Left lung (tissue), 10 donors: ENCODE results near the gene GRIN3B. TPM values are rescaled to one million over a fixed set of nuclear protein-coding genes. Genes with fewer than 3 reads are reported as not detected.
"Not testable (repeated sequence)": the region's sequence is repeated elsewhere in the genome, so short reads cannot be mapped to it uniquely, and the experiment has no call there.

Experiments used
- ATAC-seq: fragments of 200-7000 bp; cut with Tn5 transposase; one replicate; pipeline ENCODE4 v1.9.1; 2020; ENCODE audit warnings: moderate library complexity
- DNase-seq, 4 donors: peaks; one replicate each; pipeline ENCODE4 v3.0.0-alpha.2; 2013 to 2020
- H3K27ac ChIP-seq, 2 donors: fragments of 200-600 bp; sonication (generic) in 1 of 2; one replicate each; pipeline versions ENCODE4 v1.5.0 to v1.8.0; 2020 to 2021
- H3K27me3 ChIP-seq, 2 donors: fragments of 200-600 bp; sonication (generic) in 1 of 2; one replicate each; pipeline versions ENCODE4 v1.5.0 to v1.8.0; 2020 to 2021
- H3K36me3 ChIP-seq, 2 donors: fragments of 200-600 bp; sonication (generic) in 1 of 2; one replicate each; pipeline versions ENCODE4 v1.5.0 to v1.8.0; 2020 to 2021
- H3K4me1 ChIP-seq, 2 donors: fragments of 200-600 bp; one replicate each; pipeline ENCODE4 v1.8.0; 2021
- H3K4me3 ChIP-seq, 2 donors: fragments of 200-600 bp; sonication (generic) in 1 of 2; one replicate each; pipeline versions ENCODE4 v1.5.0 to v1.8.0; 2020 to 2021; ENCODE audit warnings: mild to moderate bottlenecking in 1 of 2
- H3K9me3 ChIP-seq, 2 donors: fragments of 200-600 bp; sonication (generic) in 1 of 2; one replicate each; pipeline versions ENCODE4 v1.5.0 to v1.8.0; 2020 to 2021
- intact Hi-C, 2 donors: fragments of 100-400 bp; cut with DNase I; formaldehyde crosslinking; loops; one replicate each; pipeline versions ENCODE4 v1.11.2 to v1.14.2; 2022
- polyA plus RNA-seq, 6 donors: library from polyadenylated mRNA; unstranded; fragments of 120-200 nt; gene quantifications; one replicate each; pipeline ENCODE4 v1.2.1, GENCODE V29; 2013; ENCODE audit not compliant: insufficient read length in 6 of 6
- total RNA-seq, 2 donors: library from RNA; stranded (reverse); fragmentation: NEBNext Ultra II Directional; extraction: Animal tissue kit (Norgen Biotek cat#: 25700); gene quantifications; one replicate each; pipeline ENCODE4 v1.2.1, GENCODE V29; 2021
- TF ChIP-seq, protein P1 (sequence below), 2 donors: fragments of 200-600 bp; sonication (generic) in 1 of 2; IDR thresholded peaks; one replicate each; pipeline versions ENCODE4 v1.5.0 to v1.8.0; 2021; ENCODE audit warnings: antibody characterized with exemption in 2 of 2
- donor health status: DM: no; HTN: yes; CAD: no.
- donor health status: DM: no; HTN: no; CAD: no.

GRIN3B gene
- total and polyA plus RNA-seq, 8 donors: 0.37 to 2.7 (median 0.60) TPM; not detected in 1

- H3K4me1 ChIP-seq: peaks cover 49 to 72% of the 10 kb centered on the region in 2 donors
- H3K4me3 ChIP-seq: no peak overlapping the region
- DNase-seq: no peak
- H3K9me3 ChIP-seq: no peaks in the 10 kb centered on the region
- intact Hi-C loops: no loop called here
- no peaks in the 10 kb centered on the region for H3K27me3 ChIP-seq
- H3K27ac ChIP-seq: no peak overlapping the region
- peaks cover 0 to 32% of the 10 kb centered on the region in 2 donors for H3K36me3 ChIP-seq
- TF ChIP-seq, protein P1, sequence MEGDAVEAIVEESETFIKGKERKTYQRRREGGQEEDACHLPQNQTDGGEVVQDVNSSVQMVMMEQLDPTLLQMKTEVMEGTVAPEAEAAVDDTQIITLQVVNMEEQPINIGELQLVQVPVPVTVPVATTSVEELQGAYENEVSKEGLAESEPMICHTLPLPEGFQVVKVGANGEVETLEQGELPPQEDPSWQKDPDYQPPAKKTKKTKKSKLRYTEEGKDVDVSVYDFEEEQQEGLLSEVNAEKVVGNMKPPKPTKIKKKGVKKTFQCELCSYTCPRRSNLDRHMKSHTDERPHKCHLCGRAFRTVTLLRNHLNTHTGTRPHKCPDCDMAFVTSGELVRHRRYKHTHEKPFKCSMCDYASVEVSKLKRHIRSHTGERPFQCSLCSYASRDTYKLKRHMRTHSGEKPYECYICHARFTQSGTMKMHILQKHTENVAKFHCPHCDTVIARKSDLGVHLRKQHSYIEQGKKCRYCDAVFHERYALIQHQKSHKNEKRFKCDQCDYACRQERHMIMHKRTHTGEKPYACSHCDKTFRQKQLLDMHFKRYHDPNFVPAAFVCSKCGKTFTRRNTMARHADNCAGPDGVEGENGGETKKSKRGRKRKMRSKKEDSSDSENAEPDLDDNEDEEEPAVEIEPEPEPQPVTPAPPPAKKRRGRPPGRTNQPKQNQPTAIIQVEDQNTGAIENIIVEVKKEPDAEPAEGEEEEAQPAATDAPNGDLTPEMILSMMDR (IDR thresholded peaks at IDR 0.05): no peak
- ATAC-seq: no peak
Measured at GRCh38 chr19:1018393-1018792, 18.2 kb downstream of the GRIN3B start.

DNA sequence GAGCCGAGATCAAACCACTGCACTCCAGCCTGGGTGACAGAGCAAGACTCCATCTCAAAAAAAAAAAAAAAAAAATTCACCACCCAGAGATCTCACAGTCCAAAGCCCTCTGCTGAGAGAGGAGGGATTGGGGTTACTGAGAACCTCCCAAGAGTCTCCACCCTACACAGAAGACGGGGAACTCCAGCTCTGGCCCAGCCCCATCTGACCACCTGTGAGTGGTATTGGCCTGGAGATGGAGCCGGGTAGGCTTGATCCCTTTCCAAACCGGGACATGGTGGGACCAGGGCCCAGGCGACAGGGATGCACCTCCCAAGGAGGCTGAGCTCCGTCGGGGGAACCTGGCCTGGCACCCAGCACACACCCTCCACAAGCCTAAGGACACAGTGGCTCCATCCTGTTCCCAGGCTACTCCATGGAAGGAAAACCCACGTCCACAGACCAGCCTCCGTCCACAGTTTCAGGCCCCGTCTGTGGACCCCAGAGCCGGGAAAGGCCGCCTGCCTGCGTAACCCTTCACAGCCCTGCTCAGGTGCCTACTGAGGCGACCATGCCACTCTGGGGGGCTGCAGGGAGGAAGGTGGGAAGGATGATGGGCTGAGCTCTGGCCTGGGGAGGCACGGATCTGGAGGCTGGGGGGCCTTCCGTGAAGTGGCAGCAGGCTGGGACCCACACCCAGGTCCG, 18.9 kb downstream of the GRIN3B start:
- TF ChIP-seq, protein P1 (IDR thresholded peaks at IDR 0.05): no peak
- Histone ChIP-seq H3K27me3 (no peaks in the 10 kb centered on the region), H3K36me3 (peaks cover 0 to 26% of the 10 kb centered on the region in 2 donors), H3K9me3 (no peaks in the 10 kb centered on the region), H3K27ac (no peak overlapping the region), H3K4me3 (peak overlapping the region; percentile 71 to 91), H3K4me1 (peaks cover 49 to 74% of the 10 kb centered on the region in 2 donors)
- no peak for ATAC-seq
- intact Hi-C loops: no loop called here
- peak in 1 of 4 donors; percentile 67 for DNase-seq

- peaks cover 0 to 20% of the 10 kb centered on the region in 2 donors for H3K36me3 ChIP-seq
- DNase-seq (peak in 1 of 4 donors; percentile 80), ATAC-seq (no peak)
- H3K4me1 ChIP-seq: peaks cover 49 to 75% of the 10 kb centered on the region in 2 donors
- TF ChIP-seq, protein P1 (IDR thresholded peaks at IDR 0.05): no peak
- H3K9me3 ChIP-seq: no peaks in the 10 kb centered on the region
- no peak overlapping the region for H3K27ac ChIP-seq
- intact Hi-C loops: no loop called here
- H3K4me3 ChIP-seq: peak overlapping the region; percentile 71 to 91
- H3K27me3 ChIP-seq: no peaks in the 10 kb centered on the region
Measured at GRCh38 chr19:1019616-1019961, 19.4 kb downstream of the GRIN3B start.

DNA sequence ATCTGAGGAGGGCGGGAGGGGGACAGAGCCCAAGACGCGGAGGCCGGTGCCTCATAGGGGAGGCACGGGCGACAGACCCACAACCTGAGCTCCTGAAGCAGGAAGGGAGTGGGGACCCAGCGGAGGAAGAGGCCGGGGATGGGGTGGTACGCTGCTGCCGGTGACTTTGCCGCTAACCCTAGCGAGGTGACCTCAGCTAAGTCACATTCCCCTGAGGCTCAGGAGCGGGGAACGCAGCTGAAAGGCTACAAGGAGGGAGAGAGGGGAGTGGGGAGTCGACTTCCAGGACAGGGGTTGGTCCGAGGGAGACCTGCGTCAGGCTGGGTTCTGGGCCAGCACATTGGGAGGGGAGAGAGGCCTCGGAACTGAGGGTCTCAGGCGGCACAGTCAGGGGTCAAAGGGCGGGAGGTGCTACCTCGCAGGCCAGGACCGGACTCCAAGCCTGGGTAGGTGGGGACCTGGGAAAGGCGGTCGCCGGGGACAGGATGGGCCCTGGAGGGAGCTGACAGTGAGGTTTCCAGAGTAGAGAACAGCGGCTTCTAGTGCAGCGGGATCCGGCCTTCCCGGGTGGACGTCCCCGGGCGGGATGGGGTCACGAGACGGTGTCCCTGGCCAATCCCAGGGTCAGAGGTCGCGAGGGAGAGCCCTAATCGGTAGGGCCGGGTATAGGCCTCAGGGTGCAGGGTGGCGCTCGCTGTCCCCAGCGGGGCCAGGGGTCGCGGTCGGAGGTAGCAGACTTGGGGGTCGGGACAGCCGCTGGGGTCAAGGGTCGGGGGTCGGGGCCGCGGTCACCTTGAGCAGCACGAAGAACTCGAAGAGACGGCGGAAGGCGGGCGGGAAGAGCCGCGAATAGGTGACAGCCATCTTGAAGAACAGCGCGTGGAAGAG, 20.0 kb downstream of the GRIN3B start:
- peaks cover 0 to 14% of the 10 kb centered on the region in 2 donors for H3K36me3 ChIP-seq
- peak overlapping the region; percentile 89 to 97 for H3K27ac ChIP-seq
- DNase-seq (peak in 2 of 4 donors; percentile 59 to 87), ATAC-seq (no peak)
- H3K27me3 ChIP-seq: no peaks in the 10 kb centered on the region
- H3K9me3 ChIP-seq: no peaks in the 10 kb centered on the region
- intact Hi-C loops: no loop called here
- peaks cover 49 to 79% of the 10 kb centered on the region in 2 donors for H3K4me1 ChIP-seq
- TF ChIP-seq, protein P1 (IDR thresholded peaks at IDR 0.05): no peak
- peak overlapping the region; percentile 71 to 91 for H3K4me3 ChIP-seq

DNA sequence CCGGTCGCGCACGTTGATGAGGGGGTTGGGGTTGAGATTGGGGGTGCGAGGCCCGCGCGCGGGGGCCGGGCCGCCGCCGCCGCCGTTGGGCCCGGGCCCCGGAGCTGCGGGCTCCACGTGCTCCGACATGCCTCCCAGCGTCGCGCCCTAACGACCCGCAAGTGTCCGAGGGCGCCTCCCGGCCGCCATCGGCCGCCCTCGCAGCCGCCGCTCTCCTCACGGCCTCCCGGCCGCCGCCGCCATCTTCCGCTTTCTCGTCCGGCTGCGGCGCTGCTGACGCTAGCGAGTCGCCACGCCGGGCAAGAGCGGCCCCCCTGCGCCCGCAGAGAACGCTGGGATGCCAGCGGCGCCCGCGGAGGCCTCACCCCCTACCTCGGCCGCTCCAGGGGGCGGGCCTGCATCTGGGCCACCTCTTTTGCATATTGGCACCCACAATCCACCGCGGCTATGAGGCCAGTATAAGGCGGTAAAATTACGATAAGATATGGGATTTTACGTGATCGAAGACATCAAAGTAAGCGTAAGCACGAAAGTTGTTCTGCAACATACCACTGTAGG, 20.7 kb downstream of the GRIN3B start, which contains the start of gene TMEM259:
Gene TMEM259 (minus strand): TSS at position 256 of the 558 bp plus-strand sequence. CDS start 127 bp downstream, at position 129.
- Histone ChIP-seq H3K27ac (peak within 1 kb of the TSS; percentile 89 to 97), H3K4me1 (peaks cover 46 to 79% of the 10 kb centered on the region in 2 donors), H3K27me3 (no peaks in the 10 kb centered on the region), H3K4me3 (peak within 1 kb of the TSS; percentile 71 to 91), H3K36me3 (peaks cover 0 to 7% of the 10 kb centered on the region in 2 donors), H3K9me3 (no peaks in the 10 kb centered on the region)
- ATAC-seq (peak; percentile 93), DNase-seq (peak; percentile 97 to 100 (median 98))
- intact Hi-C loops: no loop called here
- TF ChIP-seq, protein P1 (IDR thresholded peaks at IDR 0.05): no peak

GRCh38 chr19:1023883-1024188, 23.6 kb downstream of the GRIN3B start:
- H3K9me3 ChIP-seq, H3K4me3 ChIP-seq, intact Hi-C loops, H3K27me3 ChIP-seq, DNase-seq, H3K27ac ChIP-seq, ATAC-seq, H3K36me3 ChIP-seq: not testable (repeated sequence)
- peaks cover 21 to 67% of the 10 kb centered on the region in 2 donors for H3K4me1 ChIP-seq

DNA sequence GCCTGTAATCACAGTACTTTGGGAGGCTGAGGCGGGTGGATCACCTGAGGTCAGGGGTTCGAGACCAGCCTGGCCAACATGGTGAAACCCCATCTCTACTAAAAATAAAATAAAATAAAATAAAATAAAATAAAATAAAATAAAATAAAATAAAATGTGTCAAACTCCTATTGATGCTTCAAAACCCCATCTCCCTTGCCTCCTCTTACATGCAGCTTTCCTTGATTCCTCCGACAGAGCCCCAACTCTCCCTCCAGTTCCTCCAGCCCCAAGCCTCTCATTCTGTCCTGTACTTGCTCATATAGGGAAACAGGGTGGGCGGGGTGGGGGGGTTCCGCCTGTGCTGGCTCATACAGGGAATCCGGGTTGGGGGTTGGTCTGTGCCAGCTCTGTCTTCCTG, 24.9 kb downstream of the GRIN3B start:
- peaks cover 9 to 65% of the 10 kb centered on the region in 2 donors for H3K4me1 ChIP-seq
- H3K4me3 ChIP-seq, H3K9me3 ChIP-seq, intact Hi-C loops, H3K27ac ChIP-seq, DNase-seq, H3K27me3 ChIP-seq, ATAC-seq, H3K36me3 ChIP-seq: not testable (repeated sequence)
